CD4-positive, alpha-beta T cell treated with Interferon alpha-2 for 1 hour (primary cell): ENCODE results near the gene PHYHD1.

ENCODE experiments used
- DNase-seq, 2 donors: peaks; one replicate each; pipeline ENCODE4 v3.0.0-alpha.2; 2020 to 2022

Gene PHYHD1

DNA sequence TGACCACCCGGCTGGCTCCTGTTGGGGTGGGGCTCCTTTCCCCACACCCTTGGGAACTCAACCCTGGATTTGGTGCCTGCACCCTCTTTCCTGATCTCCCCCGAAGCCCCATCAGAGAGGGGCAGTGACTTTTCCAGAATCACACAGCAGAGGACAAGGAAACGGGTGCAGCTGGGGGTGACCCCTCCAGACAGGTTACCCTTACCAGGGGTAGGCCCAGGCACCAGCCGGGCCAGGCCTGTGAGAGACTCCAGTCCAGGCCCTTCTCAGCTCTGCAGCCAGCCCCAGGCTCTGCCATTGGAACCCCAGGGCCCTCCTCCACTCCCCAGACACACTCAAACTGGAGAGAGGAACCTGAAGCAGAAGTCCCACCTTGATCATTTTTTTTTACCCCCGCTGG lies 19.0 kb upstream of the PHYHD1 start:
- no peak for DNase-seq

DNA sequence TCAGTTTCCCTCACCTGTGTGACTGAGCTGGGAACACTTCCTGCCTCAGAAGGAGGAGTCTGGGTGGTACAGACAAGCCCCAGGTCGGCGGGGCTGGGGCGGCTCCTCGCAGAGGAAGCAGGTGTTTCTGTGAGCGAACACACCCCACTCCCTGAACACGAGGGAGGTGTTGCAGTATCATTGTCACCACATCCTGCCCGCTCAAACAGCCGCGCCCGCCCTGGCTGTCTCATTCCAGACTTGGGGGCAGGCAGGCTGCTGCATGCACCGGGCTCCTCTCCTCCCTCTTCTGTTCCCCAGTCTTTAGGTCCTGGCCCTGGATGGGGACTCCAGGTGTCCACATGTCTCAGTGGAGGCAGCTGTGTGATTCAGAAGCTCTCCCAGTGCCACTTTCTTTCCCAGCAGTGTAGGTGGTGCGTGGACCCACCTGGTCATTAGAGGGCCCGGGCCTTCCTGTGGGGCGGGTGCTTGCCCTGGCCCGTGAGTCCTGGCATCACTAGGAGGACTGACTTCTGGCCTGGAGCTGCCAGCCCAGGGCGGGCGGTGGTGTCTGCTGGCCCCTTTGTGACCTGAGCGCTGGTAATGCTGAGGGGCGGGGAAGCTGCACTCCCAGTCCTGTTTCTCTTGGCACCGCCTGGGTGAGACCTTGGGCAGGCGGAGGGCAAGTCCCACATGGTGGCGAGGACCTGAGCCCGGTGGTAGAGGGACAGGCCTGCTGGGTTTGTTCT lies 18.3 kb upstream of the PHYHD1 start:
- peak; percentile 82 to 87 for DNase-seq

DNA sequence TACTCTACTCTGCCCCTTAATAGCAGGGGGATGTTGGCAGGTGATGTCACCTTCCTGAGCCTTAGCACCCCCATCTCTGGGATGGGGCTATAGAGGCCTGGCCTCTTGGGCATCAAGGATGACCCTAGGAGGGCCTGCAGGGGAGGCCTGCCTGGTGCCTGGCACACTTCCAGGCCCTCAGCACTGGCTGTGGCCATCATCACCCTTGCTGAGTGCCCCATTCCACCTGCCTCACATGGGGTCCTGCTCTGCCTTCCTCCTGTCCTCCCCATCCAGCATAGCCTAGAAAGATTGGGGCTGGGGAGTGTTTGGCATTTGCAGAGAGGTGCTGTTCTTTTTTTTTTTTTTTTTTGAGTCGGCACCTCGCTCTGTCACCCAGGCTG lies 17.7 kb upstream of the PHYHD1 start:
- DNase-seq, result no peak

DNA sequence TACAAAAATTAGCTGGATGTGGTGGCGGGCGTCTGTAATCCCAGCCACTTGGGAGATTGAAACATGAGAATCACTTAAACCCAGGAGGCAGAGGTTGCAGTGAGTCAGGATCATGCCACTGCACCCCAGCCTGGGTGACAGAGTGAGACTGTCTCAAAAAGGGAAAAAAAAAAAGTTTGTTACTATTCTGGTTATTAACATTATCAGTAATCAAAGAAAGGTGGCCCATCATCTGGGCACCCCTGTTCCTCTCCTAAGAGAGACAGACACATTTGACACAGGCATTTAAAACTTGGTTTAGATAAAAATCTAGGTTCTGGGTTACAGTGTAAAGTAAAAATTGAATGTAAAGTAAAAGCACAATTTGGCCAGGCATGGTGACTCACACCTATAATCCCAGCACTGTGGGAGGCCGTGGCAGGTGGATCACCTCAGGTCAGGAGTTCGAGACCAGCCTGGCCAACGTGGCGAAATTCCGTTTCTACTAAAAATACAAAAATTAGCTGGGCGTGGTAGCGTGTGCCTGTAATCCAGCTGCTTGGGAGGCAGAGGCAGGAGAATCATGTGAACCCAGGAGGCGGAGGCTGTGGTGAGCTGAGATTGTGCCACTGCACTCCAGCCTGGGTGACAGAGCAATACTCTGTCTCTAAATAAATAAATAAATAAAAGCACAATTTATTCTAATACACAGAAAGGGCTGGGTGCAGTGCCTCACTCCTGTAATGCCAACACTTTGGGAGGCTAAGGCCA lies 16.7 kb upstream of the PHYHD1 start:
- DNase-seq, result no peak

DNA sequence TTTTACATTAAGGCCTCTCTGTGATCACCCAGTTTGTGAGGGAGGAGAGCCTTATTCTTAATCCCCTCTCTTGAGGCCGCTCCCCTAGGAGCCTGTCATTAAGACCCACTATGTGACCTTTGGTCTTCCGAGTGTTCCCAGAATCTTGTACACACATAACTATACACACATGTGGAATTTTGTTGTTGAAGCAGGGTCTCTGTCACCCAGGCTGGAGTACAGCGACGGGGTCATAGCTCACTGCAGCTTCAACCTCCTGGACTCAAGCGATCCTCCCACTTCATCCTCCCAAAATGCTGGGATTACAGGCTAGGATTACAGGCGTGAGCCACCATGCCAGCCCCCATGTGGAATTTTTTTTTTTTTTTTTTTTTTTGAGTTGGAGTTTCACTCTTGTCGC lies 14.8 kb upstream of the PHYHD1 start:
- DNase-seq, result no peak

DNA sequence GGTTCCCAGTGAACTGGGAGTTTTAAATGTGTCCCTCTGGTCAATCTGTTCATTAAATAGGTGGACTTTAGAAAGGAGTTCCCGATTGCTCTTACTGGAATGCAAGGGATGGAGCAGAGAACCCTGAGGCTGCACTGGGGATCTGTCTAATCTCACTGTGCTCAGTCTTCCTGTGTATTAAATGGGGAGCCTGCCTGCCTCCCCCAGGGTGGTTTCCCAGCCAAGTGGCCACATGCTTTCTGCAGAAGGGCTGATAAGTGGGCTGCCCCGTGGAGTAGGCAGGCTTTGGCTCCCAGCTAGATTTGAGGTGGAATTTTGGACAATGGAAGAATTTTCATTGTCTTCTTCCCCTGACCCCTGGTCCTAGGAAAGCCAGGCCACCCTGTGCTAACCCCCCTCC lies 14.0 kb upstream of the PHYHD1 start:
- no peak for DNase-seq

DNA sequence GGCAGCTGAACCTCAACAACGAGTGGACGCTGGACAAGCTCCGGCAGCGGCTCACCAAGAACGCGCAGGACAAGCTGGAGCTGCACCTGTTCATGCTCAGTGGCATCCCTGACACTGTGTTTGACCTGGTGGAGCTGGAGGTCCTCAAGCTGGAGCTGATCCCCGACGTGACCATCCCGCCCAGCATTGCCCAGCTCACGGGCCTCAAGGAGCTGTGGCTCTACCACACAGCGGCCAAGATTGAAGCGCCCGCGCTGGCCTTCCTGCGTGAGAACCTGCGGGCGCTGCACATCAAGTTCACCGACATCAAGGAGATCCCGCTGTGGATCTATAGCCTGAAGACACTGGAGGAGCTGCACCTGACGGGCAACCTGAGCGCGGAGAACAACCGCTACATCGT lies 12.4 kb upstream of the PHYHD1 start:
- no peak for DNase-seq

DNA sequence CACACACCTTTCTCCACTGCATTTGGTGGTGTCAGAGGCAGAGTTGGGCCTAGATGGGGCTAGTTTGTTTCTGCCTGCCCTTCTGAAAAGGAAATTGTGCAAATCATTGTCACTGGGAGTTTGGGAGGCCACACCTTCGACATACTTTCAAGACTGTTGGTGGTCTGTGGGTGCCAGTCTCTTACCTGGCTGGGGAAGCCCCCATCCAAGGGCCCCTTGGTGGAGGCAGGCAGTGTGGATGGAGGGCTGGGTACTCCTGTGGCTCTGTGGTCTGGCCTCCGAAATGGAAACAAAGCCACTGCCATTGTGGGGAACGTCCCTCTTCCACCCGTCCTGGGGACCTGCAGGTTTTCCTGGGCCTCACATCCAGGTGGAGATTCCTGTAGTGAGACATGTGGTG lies 10.9 kb upstream of the PHYHD1 start:
- no peak for DNase-seq

DNA sequence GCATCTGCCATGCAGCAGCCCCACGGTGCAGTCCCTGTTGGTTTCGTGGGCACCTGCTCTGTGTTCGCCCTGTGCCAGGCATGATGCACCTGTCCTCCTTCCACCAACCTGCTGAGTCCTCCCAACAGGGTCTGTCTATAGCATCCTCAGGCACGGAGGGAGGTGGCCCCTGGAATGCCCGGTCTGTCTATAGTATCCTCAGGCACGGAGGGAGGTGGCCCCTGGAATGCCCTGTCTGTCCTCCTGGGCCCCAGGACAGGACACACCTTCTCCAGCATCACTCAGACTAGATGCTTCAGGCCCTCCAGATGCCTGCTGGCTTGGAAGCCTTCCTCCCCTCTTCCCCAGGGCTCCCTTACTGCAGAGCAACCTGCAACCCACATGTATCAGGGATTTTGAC lies 9.9 kb upstream of the PHYHD1 start:
- no peak for DNase-seq

DNA sequence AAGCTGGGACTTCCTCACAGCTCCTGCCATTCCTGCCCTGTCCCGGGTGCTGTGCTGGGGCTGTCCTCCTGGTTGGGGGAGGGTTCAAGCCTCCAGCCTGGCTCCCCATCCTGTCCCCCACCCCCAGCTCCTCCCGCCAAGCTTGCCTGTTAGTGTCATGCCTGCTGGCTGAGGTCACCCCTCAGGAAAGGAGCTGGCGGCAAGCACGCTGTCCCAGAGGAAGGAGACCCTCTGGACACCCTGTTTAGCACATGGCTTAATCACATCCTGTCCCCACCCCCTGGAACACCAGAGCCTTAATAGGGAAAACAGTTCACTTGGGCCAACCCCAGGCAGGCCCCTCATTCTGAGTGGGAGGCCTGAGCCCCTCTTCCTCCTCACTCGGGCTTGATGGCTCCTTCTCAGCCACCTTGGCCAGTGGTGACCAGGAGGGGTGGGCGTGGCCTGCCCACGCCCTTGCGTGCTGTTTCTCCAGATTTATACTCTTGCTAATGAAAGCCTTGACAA lies 9.2 kb upstream of the PHYHD1 start:
- no peak for DNase-seq

DNA sequence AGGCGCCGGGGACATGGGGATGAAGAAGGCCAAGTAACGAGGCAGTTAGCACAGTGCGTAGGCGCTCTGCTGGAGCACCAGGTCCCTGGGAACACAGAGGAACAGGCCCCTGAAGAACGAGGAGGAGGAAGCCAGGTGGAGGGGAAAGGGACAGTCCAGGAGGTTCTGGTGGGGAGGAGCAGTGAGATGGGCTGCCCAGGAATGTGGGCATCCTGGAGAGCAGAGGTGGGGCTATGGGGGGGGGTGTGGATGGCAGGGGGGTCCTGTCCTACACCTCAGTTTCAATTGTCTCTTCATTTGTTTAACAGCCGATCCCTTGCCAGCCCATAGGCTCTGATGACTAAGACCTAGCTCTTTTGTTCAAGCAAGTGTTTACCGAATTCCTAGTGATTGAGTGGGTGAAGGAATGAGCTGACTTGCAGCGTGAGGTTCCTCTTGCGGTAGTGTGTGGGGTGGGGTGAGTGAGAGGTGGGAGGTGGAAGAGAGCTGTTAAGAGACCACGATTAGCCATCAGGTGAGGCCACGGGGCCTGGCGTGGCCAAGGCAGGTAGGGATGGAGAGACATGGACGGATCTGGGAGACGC lies 8.4 kb upstream of the PHYHD1 start:
- no peak for DNase-seq

DNA sequence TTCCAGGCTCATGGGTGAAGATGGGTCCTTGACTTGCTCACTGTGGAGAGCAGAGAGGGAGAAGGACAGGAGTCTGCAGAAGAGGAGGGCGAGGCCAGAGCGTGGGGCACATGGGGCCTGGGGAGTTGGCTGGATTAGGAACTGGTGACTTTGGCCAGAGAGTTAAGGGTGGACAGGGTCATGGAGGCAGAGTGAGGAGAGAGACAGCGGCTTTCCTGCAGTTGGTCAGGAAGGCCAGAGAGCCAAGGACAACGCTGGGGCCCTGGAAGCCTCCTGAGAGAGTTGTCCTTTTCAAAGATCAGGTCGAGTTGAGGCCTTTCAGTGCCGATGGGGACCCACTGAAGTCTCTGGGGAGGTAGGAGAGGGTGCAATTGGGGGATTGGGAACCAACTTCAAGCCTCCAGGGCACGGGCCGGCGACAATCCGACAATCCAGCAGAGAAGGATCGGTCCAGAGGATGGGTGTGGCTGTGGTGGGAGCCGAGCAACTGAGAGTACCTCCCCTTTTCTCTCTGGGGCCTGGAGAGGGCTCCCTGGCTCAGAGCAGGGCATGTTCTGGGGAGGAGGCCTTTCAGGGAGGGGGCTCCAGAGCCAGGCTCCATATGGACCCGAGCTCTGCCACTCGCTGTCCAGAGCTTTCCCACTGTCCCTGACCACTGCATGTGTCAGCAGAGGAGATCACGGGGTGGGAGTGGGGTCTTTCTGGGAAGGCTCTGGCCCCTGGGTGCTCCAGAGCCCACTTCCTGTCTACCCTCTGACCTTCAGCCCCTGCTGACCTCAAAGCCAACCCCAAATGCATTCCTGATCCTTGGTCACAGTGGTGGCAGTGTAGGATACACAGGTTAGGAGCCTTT lies 7.5 kb upstream of the PHYHD1 start:
- DNase-seq, result no peak

DNA sequence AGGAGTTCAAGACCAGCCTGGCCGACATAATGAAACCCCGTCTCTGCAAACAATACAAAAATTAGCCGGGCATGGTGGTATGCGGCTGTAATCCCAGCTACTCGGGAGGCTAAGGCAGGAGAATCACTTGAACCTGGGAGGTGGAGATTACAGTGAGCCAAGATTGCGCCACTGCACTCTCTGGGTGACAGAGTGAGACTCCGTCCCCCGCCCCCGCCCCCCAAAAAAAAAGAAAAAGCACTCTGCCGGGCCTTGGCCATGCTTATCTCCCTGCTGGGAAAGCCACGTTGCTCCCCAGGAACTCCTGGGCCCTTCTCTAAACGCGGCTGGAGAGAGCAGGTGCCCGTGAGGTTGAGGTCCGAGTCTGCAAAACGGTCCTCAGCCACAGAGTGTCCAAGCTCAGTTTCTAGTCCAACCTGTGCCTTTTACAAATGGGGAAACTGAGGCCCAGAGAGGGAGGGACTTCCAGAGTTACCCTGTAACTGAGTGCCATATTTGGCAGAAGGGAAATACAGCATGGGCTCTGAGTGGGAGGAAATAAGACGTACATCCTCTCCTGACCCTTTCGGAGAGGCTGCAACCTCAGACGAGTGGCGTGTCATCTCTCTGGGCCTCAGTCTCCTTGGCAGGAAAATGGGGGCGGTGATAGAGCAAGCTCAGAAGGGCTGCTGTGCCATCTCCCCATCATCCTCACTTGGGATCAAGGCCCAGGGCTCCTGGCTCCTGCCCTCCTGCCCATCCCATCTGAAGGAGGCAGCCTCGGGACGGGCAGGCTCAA lies 6.6 kb upstream of the PHYHD1 start:
- no peak for DNase-seq

DNA sequence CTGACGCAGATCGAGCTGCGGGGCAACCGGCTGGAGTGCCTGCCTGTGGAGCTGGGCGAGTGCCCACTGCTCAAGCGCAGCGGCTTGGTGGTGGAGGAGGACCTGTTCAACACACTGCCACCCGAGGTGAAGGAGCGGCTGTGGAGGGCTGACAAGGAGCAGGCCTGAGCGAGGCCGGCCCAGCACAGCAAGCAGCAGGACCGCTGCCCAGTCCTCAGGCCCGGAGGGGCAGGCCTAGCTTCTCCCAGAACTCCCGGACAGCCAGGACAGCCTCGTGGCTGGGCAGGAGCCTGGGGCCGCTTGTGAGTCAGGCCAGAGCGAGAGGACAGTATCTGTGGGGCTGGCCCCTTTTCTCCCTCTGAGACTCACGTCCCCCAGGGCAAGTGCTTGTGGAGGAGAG lies 4.6 kb upstream of the PHYHD1 start:
- no peak for DNase-seq

DNA sequence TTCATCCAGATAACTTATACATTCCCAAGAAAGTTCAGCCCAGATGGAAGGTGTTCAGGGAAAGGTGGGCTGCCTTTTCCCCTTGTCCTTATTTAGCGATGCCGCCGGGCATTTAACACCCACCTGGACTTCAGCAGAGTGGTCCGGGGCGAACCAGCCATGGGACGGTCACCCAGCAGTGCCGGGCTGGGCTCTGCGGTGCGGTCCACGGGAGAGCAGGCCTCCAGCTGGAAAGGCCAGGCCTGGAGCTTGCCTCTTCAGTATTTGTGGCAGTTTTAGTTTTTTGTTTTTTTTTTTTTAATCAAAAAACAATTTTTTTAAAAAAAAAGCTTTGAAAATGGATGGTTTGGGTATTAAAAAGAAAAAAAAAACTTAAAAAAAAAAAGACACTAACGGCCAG lies 4.0 kb upstream of the PHYHD1 start:
- DNase-seq, result no peak

DNA sequence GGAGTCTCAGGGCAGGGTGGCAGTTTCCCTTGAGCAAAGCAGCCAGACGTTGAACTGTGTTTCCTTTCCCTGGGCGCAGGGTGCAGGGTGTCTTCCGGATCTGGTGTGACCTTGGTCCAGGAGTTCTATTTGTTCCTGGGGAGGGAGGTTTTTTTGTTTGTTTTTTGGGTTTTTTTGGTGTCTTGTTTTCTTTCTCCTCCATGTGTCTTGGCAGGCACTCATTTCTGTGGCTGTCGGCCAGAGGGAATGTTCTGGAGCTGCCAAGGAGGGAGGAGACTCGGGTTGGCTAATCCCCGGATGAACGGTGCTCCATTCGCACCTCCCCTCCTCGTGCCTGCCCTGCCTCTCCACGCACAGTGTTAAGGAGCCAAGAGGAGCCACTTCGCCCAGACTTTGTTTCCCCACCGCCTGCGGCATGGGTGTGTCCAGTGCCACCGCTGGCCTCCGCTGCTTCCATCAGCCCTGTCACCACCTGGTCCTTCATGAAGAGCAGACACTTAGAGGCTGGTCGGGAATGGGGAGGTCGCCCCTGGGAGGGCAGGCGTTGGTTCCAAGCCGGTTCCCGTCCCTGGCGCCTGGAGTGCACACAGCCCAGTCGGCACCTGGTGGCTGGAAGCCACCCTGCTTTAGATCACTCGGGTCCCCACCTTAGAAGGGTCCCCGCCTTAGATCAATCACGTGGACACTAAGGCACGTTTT lies 3.5 kb upstream of the PHYHD1 start:
- DNase-seq, result no peak

DNA sequence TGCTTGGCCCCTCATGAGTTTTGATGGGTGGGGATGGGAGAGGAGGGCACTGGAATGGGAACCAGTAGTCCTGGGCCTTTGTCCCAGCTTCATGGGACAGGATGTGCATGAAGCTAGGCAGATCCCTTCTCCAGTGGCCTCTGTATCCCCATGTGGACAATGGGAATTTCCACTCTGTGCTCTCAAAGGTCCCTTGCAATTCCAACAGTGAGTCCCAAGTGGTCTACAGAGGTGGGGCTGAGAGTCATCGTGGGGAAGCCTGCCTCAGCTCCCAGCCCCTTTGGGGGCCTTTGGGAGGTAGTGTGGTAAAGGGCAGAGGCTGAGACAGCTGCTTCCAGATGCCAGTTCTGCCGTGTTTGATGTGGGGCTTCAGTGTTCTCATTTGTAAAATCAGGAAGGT lies 1.9 kb upstream of the PHYHD1 start:
- DNase-seq, result no peak

DNA sequence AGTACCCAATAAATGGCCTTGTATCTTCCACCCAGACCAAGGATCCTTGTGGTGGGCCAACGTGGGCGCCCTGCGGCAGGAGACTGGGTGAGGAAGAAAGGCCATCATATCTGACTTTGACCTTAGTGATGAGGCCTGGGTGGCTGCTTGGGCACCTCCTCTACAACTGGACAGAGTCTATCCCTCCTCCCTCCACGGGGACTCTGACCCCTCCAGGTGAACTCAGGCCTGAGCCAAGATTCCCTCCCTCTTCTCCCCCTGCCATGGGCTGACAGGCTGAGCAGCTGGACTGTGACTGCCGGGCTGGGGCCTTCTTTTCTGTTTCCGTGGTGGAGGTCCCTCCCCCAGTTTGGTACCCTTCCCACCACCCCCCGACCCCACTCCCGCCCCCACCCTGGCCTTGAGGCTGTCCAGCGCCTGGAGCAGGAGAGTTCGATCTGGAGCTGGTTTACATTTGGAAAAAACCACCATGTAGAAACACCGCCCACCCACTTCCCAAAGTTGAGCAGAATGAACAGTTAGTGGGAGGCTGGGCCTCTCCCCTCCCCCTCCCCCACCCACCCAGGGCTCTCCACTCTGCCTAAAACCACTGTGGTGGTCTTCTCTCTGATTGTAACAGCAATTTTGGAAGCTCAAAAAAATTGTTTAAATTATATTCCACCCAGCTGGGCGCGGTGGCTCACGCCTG lies 1.2 kb upstream of the PHYHD1 start:
- no peak for DNase-seq

DNA sequence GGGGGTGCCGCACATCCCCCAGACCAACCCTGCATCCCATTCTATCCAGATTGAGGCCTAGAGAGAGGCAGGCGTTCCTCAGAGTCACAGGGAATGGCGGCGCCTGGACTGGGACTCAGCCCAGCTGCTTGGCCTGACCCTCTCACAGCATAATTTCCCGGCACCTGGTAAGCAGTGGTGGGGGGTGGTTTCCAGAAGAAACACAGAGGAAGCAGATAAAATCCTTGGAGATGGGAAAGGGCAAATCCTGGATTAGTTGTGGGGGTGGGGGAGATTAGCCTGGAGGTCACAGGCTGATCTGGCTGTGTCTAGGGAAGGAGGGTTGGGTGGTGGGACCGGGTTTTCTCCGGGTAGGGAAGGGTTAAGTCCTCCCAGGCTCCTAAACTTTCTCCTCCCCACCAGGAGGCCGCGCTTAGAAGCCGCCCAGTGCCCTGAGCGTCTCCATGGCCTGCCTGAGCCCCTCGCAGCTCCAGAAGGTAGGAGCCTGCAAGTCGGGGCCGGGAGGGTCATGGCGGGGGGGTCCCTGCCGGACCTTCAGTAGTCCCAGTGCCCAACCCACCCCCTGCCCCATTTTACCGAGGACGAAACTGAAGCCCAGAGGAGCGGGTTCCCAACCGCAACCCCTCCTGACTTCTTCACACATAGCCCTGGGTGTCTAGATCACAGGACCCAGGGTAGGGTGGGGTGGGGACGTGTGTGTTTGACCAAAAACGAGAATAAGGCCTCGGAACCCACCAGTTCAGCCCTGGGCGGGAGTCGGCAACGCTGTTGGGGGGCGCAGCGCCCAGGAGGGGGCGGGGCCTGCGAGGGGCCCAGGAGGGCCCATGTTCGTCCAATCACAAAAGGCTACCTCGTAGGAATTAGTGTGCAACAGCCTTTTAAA lies 1.3 kb downstream of the PHYHD1 start:
- no peak for DNase-seq

DNA sequence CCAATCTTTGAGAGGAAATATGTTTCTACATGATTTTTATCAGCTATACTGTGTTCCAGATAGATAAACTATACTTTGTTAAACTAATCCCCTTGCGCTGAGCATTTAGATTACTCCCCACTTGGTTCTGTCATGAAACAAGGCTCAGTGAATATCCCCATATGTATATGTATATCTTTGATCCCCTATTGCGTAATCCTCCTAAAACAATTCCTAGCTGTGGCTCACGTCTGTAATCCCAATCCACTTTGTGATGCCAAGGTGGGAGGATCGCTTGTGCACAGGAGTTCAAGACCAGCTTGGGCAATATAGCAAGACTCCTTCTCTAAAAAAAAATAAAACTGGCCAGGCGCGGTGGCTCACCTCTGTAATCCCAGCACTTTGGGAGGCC lies 2.7 kb downstream of the PHYHD1 start:
- DNase-seq, result no peak
